K562 treated with DMSO at 1 percent for 24 hours (cell line): ENCODE measurements around the gene RPS26. TPM values are rescaled to one million over a fixed set of nuclear protein-coding genes. Genes with fewer than 3 reads are reported as not detected.

Experiments used
- total RNA-seq: library from RNA; unstranded; fragments of 300-600 nt; gene quantifications from 2 replicates; pipeline ENCODE4 v1.2.3, GENCODE V29; 2022; ENCODE audit warnings: low read depth; ENCODE audit not compliant: insufficient read depth

The RPS26 gene
- 352 and 367 TPM in 2 replicates for total RNA-seq

DNA sequence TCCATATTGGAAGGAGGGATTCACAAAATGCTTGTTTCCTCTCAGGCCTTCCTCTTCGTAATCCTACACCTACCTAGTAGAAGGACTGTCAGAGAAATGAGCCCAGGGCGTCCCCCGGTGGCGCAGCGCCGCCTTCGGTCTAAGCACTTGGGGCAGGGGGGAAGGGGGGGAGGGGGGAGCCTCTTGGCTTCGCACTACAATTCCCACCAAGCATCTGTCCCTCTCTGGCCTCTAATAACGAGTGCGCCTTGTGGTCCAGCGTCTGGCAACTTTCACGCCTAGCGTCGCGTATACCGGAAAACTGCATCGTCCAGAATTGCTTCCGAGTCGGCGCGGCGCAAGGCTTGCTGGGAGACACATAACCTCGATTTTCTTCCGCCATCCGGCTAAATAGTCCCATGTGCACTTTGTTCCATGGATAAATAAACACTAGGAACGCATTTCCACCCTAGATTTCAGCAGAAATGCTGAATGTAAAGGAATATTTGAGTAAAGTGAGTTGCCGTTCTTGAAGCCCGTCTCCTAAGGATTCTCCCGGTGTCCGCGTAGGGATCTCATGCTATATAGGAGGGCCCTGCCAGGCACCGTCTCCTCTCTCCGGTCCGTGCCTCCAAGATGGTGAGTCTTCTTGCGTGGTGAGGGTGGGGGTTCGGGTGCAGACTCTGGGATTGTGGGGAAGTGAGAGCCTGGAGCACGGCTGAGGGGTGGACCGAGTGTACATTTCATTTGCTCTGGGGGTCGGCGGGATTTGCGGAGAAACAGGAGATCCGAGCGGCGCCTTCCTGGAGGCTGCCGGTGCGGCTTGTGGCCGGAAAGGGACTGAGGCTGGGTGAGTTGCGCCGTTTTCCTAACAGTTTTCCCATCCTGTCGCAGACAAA is at the start of gene RPS26:
TSS of gene RPS26 (plus strand) at position 367 of the 878 bp plus-strand sequence. CDS start at position 616, 249 bp downstream.

DNA sequence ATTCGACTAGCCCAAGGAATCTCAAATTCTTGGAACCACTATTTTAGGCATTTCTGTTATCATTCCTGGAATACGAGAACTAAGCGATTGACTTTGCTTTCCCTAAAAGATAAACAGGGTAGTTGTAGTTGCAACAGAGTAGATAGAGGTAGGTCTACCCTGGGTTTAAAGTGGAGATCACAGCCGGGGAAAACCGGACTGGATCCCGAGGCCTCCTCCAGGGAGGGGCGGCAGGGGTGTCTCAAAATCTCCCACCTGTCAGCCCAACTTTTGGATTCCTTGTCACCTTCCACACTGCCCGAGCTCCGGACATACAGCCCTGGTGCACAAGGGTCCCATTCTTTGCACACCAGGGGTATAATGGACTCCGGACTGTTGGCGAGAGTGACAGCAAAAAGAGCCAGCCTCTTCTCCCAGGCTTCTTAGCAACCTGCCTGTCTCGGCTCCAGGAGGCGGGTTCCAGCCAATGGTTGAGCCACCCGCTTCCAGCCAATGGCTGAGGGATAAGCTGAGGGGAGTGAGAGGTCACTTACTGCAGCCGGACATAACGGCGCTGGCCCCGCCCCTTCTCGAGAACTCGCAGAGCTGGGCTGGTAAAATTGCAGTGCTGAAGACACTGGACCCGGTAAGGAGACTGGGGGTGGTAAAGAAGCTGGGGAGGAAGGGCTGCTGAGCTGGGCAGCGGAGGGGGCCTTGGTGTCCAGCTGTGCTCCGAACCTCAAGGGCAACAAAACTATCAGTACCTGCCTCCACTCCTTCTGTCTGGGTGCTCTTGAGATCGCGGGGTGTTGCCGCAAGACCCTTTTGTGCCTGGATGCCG is 44.8 kb upstream of the RPS26 start, which contains the start of gene SUOX:
TSS of gene SUOX (plus strand) at position 562 of the 820 bp plus-strand sequence. CDS start 4,946 bp downstream, outside the sequence.

DNA sequence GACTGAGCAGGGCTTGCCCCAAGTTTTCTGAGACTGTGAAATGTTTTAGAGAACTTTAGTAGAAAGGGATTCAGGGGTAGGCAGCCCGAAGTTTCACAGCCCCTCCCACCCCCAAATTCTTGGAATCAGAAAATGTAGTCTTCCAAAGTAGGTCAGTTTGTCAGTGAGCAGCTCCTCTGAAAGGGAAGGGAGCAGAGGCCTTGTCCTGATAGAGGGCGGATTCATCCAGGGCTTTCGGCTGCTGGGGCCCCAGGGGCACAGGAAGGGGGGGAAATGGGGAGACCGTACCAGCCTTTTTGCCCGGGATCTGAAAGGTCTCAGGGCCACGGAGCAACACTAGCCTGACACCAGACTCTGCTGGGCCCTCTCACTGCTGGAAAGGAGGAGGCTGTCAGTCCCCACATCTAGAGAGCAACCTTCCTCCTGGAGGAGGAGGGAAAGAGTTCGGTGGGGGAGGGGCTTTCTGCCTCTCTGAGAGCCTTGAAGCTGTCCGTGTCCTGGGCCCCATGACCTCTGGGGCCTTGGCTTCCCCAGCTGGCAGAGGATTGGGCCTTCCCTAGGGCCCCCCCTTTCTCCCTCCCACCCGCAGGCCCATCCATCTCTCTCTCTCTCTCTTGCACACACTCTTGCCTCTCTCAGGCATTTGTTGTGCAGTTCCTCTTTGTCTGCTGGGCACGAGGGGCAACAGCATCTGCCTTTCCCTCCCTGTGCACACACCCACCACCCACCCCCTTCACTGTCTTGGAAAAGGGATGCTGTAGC is 21.1 kb upstream of the RPS26 start, which contains the start of gene IKZF4:
TSS of gene IKZF4 (plus strand) at position 621 of the 762 bp plus-strand sequence. CDS start 451 bp downstream, outside the sequence.

DNA sequence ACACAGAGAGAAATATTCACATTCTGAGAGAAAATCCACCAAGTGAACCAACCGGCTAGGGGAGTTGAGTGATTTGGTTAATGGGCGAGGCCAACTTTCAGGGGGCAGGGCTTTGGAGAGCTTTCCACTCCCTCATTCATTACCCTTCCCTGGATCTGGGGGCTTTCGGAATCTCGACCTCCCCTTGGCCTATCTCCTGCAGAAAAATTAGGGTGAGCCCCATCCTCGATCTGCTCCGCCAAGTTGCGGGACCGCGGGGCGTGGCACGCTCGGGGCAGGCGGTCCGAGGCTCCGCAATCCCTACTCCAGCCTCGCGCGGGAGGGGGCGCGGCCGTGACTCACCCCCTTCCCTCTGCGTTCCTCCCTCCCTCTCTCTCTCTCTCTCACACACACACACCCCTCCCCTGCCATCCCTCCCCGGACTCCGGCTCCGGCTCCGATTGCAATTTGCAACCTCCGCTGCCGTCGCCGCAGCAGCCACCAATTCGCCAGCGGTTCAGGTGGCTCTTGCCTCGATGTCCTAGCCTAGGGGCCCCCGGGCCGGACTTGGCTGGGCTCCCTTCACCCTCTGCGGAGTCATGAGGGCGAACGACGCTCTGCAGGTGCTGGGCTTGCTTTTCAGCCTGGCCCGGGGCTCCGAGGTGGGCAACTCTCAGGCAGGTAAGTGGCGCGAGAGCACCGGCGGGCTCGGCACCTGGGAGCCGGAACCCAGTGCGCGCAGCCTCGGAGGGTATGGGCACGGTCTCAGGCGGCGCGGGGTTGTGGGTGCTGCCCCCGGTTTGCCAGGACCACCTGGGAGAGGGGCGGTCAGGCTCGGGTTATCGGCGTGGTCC is 38.2 kb downstream of the RPS26 start, which contains the start of gene ERBB3:
TSS of gene ERBB3 (plus strand) at position 443 of the 833 bp plus-strand sequence. CDS start at position 579, 136 bp downstream.

Other genes with a start within 250 kb of the RPS26 start
- 69.0 and 84.4 TPM in 2 replicates for gene SARNP, start 224.2 kb upstream of the RPS26 start, total RNA-seq
- 29.6 and 36.3 TPM in 2 replicates for gene ORMDL2, start 223.9 kb upstream of the RPS26 start, total RNA-seq
- gene DNAJC14, start 212.3 kb upstream of the RPS26 start, total RNA-seq = 22.0 and 22.8 TPM in 2 replicates
- gene MMP19, start 199.0 kb upstream of the RPS26 start, total RNA-seq = 1.0 and 1.6 TPM in 2 replicates
- gene PYM1, start 114.0 kb upstream of the RPS26 start, total RNA-seq = 37.1 and 38.3 TPM in 2 replicates
- 12.2 and 12.7 TPM in 2 replicates for gene DGKA, start 110.8 kb upstream of the RPS26 start, total RNA-seq
- 1.4 and 2.7 TPM in 2 replicates for gene PMEL, start 75.9 kb upstream of the RPS26 start, total RNA-seq
- gene CDK2, start 75.1 kb upstream of the RPS26 start, total RNA-seq = 90.4 and 99.9 TPM in 2 replicates
- gene RAB5B, start 67.8 kb upstream of the RPS26 start, total RNA-seq = 33.4 and 45.9 TPM in 2 replicates
- gene SUOX, start 44.6 kb upstream of the RPS26 start, total RNA-seq = 41.6 and 44.3 TPM in 2 replicates
- gene IKZF4, start 20.9 kb upstream of the RPS26 start, total RNA-seq = 26.2 and 31.1 TPM in 2 replicates
- 6.3 TPM in 2 replicates for gene ERBB3, start 38.2 kb downstream of the RPS26 start, total RNA-seq
- 161 and 163 TPM in 2 replicates for gene PA2G4, start 62.6 kb downstream of the RPS26 start, total RNA-seq
- gene RPL41, start 74.7 kb downstream of the RPS26 start, total RNA-seq = 3,973 and 4,172 TPM in 2 replicates
- gene ZC3H10, start 76.3 kb downstream of the RPS26 start, total RNA-seq = 3.5 and 4.6 TPM in 2 replicates
- gene ESYT1, start 86.3 kb downstream of the RPS26 start, total RNA-seq = 146 and 181 TPM in 2 replicates
- 42.6 and 50.4 TPM in 2 replicates for gene MYL6B, start 110.7 kb downstream of the RPS26 start, total RNA-seq
- gene MYL6, start 116.4 kb downstream of the RPS26 start, total RNA-seq = 963 and 965 TPM in 2 replicates
- gene SMARCC2, start 147.6 kb downstream of the RPS26 start, total RNA-seq = 75.9 and 76.4 TPM in 2 replicates
- gene RNF41, start 180.0 kb downstream of the RPS26 start, total RNA-seq = 50.0 and 51.1 TPM in 2 replicates
- gene NABP2, start 182.4 kb downstream of the RPS26 start, total RNA-seq = 47.7 and 52.8 TPM in 2 replicates
- gene SLC39A5, start 188.1 kb downstream of the RPS26 start, total RNA-seq = not detected in 2 replicates
- gene ANKRD52, start 216.5 kb downstream of the RPS26 start, total RNA-seq = 28.5 and 29.8 TPM in 2 replicates
- 46.4 and 47.3 TPM in 2 replicates for gene COQ10A, start 225.0 kb downstream of the RPS26 start, total RNA-seq